IMR-90 (cell line): Measurements from ENCODE around the gene TMEM19. TPM values are rescaled to one million over a fixed set of nuclear protein-coding genes. Genes with fewer than 3 reads are reported as not detected.

Experiments
- ATAC-seq: fragments of 200-7000 bp; cut with Tn5 transposase; 2 replicates; pipeline ENCODE4 v1.9.1; 2020; ENCODE audit warnings: low read depth, mild to moderate bottlenecking, moderate library complexity
- BruUV-seq: library from RNA; stranded (reverse); fragments of 400-500 nt; replicated peaks from 2 replicates; lab custom pipeline; 2021; lab: Mats Ljungman, UMichigan
- CTCF ChIA-PET: fragments of 300-600 bp; formaldehyde crosslinking; extraction: SDS; loops from one replicate; lab custom pipeline; 2021; ENCODE audit warnings: antibody characterized with exemption; lab: Yijun Ruan, JAX
- POLR2A ChIA-PET: fragments of 300-600 bp; sonication (Branson Sonifier 250); formaldehyde crosslinking; loops from one replicate; lab custom pipeline; 2022; ENCODE audit warnings: antibody characterized with exemption; ENCODE audit not compliant: unreplicated experiment; lab: Charles Lee
- DNase-seq: peaks from one replicate; pipeline ENCODE4 v3.0.0; 2013
- H2AFZ ChIP-seq: replicated peaks from 2 replicates; pipeline ENCODE3; 2013; ENCODE audit warnings: low read length, mild to moderate bottlenecking; ENCODE audit not compliant: poor library complexity
- H2AK5ac ChIP-seq: 2 replicates; pipeline ENCODE4 v1.6.1; 2013; ENCODE audit warnings: low read depth, low read length, inconsistent platforms
- H2AK9ac ChIP-seq: replicated peaks from 2 replicates; pipeline ENCODE3; 2013; ENCODE audit warnings: mild to moderate bottlenecking, low read depth, low read length, moderate library complexity; ENCODE audit not compliant: poor library complexity
- H2BK120ac ChIP-seq: 2 replicates; pipeline ENCODE4 v1.6.1; 2013; ENCODE audit warnings: low read depth, low read length, inconsistent platforms
- H2BK15ac ChIP-seq: 3 replicates; pipeline ENCODE4 v1.6.1; 2013; ENCODE audit warnings: low read depth, low read length, inconsistent platforms
- H2BK20ac ChIP-seq: 2 replicates; pipeline ENCODE4 v1.6.1; 2013; ENCODE audit warnings: low read depth, mild to moderate bottlenecking, inconsistent platforms, low read length, moderate library complexity
- H2BK5ac ChIP-seq: 2 replicates; pipeline ENCODE4 v1.6.1; 2013; ENCODE audit warnings: mild to moderate bottlenecking, low read depth, low read length, inconsistent platforms; ENCODE audit not compliant: poor library complexity, severe bottlenecking
- H3K14ac ChIP-seq: replicated peaks from 2 replicates; pipeline ENCODE4 v1.6.1; 2013; ENCODE audit warnings: low read depth, low read length, inconsistent platforms
- H3K18ac ChIP-seq: 2 replicates; pipeline ENCODE4 v1.6.1; 2013; ENCODE audit warnings: low read depth, low read length, control low read depth
- H3K23ac ChIP-seq: 2 replicates; pipeline ENCODE4 v1.6.1; 2013; ENCODE audit warnings: low read depth, low read length, inconsistent platforms
- H3K27ac ChIP-seq: 2 replicates; pipeline ENCODE4 v1.5.1; 2013; ENCODE audit warnings: mild to moderate bottlenecking, control low read depth, low read length; ENCODE audit not compliant: insufficient read depth
- H3K27me3 ChIP-seq: 2 replicates; pipeline ENCODE4 v1.6.1; 2013; ENCODE audit warnings: low read length; ENCODE audit not compliant: control insufficient read depth, insufficient read depth
- H3K36me3 ChIP-seq: 2 replicates; pipeline ENCODE4 v1.6.1; 2013; ENCODE audit warnings: low read length, mixed read lengths; ENCODE audit not compliant: control insufficient read depth, insufficient read depth
- H3K4ac ChIP-seq: 2 replicates; pipeline ENCODE4 v1.6.1; 2013; ENCODE audit warnings: low read depth, low read length, inconsistent platforms
- H3K4me1 ChIP-seq: 2 replicates; pipeline ENCODE4 v1.6.1; 2013; ENCODE audit warnings: low read length, mixed read lengths; ENCODE audit not compliant: control insufficient read depth, insufficient read depth
- H3K4me2 ChIP-seq: 2 replicates; pipeline ENCODE4 v1.6.1; 2013; ENCODE audit warnings: low read depth, mild to moderate bottlenecking, control low read depth, low read length, moderate library complexity
- H3K4me3 ChIP-seq: 2 replicates; pipeline ENCODE4 v1.5.1; 2013; ENCODE audit warnings: low read depth, mild to moderate bottlenecking, control low read depth, low read length, moderate library complexity; ENCODE audit not compliant: insufficient read depth
- H3K56ac ChIP-seq: 2 replicates; pipeline ENCODE4 v1.6.1; 2013; ENCODE audit warnings: low read length, inconsistent platforms; ENCODE audit not compliant: insufficient read depth; ENCODE audit errors: extremely low read depth
- H3K79me1 ChIP-seq, 2 experiments: 2 replicates each; pipeline ENCODE4 v1.6.1; 2013; ENCODE audit warnings: low read length in 2 of 2, inconsistent platforms in 1 of 2, low read depth in 1 of 2
- H3K9ac ChIP-seq: 2 replicates; pipeline ENCODE4 v1.6.1; 2013; ENCODE audit warnings: low read depth, low read length, control low read depth
- H3K9me1 ChIP-seq: 2 replicates; pipeline ENCODE4 v1.6.1; 2013; ENCODE audit warnings: low read length, inconsistent platforms; ENCODE audit not compliant: insufficient read depth
- H3K9me3 ChIP-seq: 2 replicates; pipeline ENCODE4 v1.6.1; 2013; ENCODE audit warnings: low read length; ENCODE audit not compliant: control insufficient read depth, insufficient read depth
- H4K20me1 ChIP-seq: 2 replicates; pipeline ENCODE4 v1.6.1; 2013; ENCODE audit warnings: low read length, inconsistent platforms; ENCODE audit not compliant: insufficient read depth
- H4K5ac ChIP-seq: 2 replicates; pipeline ENCODE4 v1.6.1; 2013; ENCODE audit warnings: mild to moderate bottlenecking, low read depth, low read length, control low read depth
- H4K8ac ChIP-seq, 2 experiments: 2 replicates each; pipeline ENCODE4 v1.6.1; 2013; ENCODE audit warnings: low read depth in 2 of 2, low read length in 2 of 2, control low read depth in 1 of 2, inconsistent platforms in 1 of 2
- H4K91ac ChIP-seq: 2 replicates; pipeline ENCODE4 v1.6.1; 2013; ENCODE audit warnings: low read depth, low read length, inconsistent platforms; ENCODE audit not compliant: insufficient read depth
- RFX5 ChIP-seq: IDR thresholded peaks from 2 replicates; pipeline ENCODE4 v1.8.0; 2012; ENCODE audit warnings: low read depth, mild to moderate bottlenecking, low read length, moderate library complexity
- WGBS, 2 experiments: methylation state at CpG; one replicate each; pipeline versions ENCODE4 v1.1.5 to v1.1.7; 2013; ENCODE audit warnings: missing lambda C conversion rate in 2 of 2; ENCODE audit not compliant: insufficient read length in 1 of 2; ENCODE audit errors: extremely low coverage in 2 of 2; 5-methylcytosine and 5-hydroxymethylcytosine counted together
- dilution Hi-C: fragments of 300-500 bp; cut with HindIII; formaldehyde crosslinking; loops from one replicate; pipeline ENCODE4 v1.14.3; 2018; ENCODE audit warnings: low sequenced_read_pairs; ENCODE audit not compliant: unreplicated experiment
- in situ Hi-C: fragments of 300-500 bp; cut with MboI; formaldehyde crosslinking; loops from 3 replicates; pipeline ENCODE4 v1.14.3; 2019; ENCODE audit warnings: low sequenced_read_pairs, inconsistent platforms, mixed read lengths
- intact Hi-C: fragments of 100-400 bp; cut with micrococcal nuclease; formaldehyde crosslinking; loops from 2 replicates; pipeline ENCODE4 v1.10.0; 2022
- polyA plus RNA-seq, 3 experiments: library from polyadenylated mRNA; depleted of rRNA; stranded (reverse); fragments of >200 nt; gene quantifications; 2 replicates each; pipeline ENCODE4 v1.2.3, GENCODE V29; 2012; ENCODE audit warnings: low replicate concordance in 1 of 3
- total RNA-seq: library from RNA; depleted of rRNA; stranded (reverse); fragments of >200 nt; gene quantifications from 2 replicates; pipeline ENCODE4 v1.2.3, GENCODE V29; 2012

Gene TMEM19
- total and polyA plus RNA-seq, 2 of the 4 experiments (the other 2 are of a cell fraction), result 8.9 to 28.7 TPM

DNA sequence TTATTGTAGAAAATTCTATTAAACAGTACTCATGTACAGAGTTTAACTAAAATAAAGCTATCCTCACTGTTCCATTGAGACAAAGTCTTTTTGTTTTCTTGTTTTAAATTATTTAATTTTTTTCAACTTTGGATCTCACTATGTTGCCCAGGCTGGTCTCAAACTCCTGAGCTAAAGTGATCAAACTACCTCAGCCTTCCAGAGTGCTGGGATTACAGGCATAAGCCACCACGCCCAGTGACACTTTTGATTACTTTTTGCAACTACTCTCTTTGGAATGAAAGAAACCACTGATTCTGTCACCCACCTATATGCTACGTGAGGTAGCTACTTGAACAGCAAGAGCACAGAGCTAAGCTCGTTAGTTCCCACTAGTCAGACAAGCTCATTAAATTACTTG lies 39.4 kb upstream of the TMEM19 start:
- H3K4me1 ChIP-seq, result no peaks in the 10 kb centered on the region
- no peaks in the 10 kb centered on the region for H3K27me3 ChIP-seq
- WGBS, 2 experiments, result 83% methylated on average over 1 of the region's 3 CpGs; no CpG with 5 or more reads in 1 of the 2 experiments
- no peak overlapping the region for H2AFZ ChIP-seq
- H3K23ac ChIP-seq, result no peak overlapping the region
- BruUV-seq, result no TSS peak
- CTCF ChIA-PET, result interaction anchor here (2.1 kb wide), 1 partner anchor 10 kb away, joined by 7 read pairs; no protein-coding TSS in a partner anchor
- intact Hi-C loops (loop anchor here (5.0 kb wide), 1 partner anchor 34 kb away; no protein-coding TSS in a partner anchor), dilution Hi-C loops (no loop called here), in situ Hi-C loops (no loop called here)
- H3K27ac ChIP-seq, result no peak overlapping the region
- no peaks in the 10 kb centered on the region for H3K9me3 ChIP-seq
- no peak overlapping the region for H4K8ac ChIP-seq
- H4K20me1 ChIP-seq, result peaks cover 37% of the 10 kb centered on the region
- no peak overlapping the region for H3K9ac ChIP-seq
- no peak overlapping the region for H3K4me3 ChIP-seq
- H3K79me1 ChIP-seq, result peaks cover 11 to 23% of the 10 kb centered on the region in 2 experiments
- H2AK9ac ChIP-seq, result no peak overlapping the region
- no peak for TF ChIP-seq RFX5
- no peak overlapping the region for H3K4ac ChIP-seq
- H3K18ac ChIP-seq, result no peak overlapping the region
- H2AK5ac ChIP-seq, result no peak overlapping the region
- H4K5ac ChIP-seq, result no peak overlapping the region
- H3K36me3 ChIP-seq, result peaks cover 48% of the 10 kb centered on the region
- no peak overlapping the region for H2BK5ac ChIP-seq
- H4K91ac ChIP-seq, result no peak overlapping the region
- no peak for ATAC-seq
- no peak overlapping the region for H2BK15ac ChIP-seq
- no peak overlapping the region for H3K14ac ChIP-seq
- POLR2A ChIA-PET, result no interaction called here
- no peak overlapping the region for H2BK120ac ChIP-seq
- no peaks in the 10 kb centered on the region for H3K9me1 ChIP-seq
- H3K4me2 ChIP-seq, result no peak overlapping the region
- no peak overlapping the region for H2BK20ac ChIP-seq
- no peak overlapping the region for H3K56ac ChIP-seq
- no peak for DNase-seq
